Measurements from ENCODE around the gene PLBD2.
A peak's percentile ranks its signal among the peaks of the same experiment; 100 is the strongest.
"Not testable (repeated sequence)": the region's sequence is repeated elsewhere in the genome, so short reads cannot be mapped to it uniquely, and the experiment has no call there.

The PLBD2 gene

GRCh38 chr12:113346353-113346752 lies 12.0 kb upstream of the PLBD2 start:
- no peak for TF ChIP-seq CTCF (IDR thresholded peaks at IDR 0.05; ENCODE audit: low read length, missing control alignments)
- no peak overlapping the region for H3K4me3 ChIP-seq (replicated peaks; ENCODE audit: low read depth, low read length)
- no peak for DNase-seq (ENCODE audit: low read depth)

DNA sequence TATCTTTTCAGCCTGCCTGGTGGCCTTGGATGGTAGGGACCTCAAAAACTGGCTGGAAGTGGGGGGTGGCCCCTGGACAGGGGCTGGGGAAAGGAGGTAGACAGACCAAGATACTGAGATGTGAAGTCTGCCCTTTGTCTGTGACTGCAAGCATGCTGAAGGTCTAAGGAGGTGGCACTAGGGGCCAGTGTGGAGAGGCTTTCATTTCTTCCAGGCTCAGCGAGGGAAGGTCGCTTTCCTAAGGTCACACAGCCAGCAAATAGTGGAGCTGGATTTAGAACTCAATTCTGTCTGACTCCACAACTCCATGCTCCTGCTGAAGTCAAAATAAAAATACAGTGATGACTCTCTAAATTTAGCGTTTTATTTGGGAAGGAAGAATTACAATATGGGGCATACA lies 11.3 kb upstream of the PLBD2 start:
- H3K4me3 ChIP-seq (replicated peaks; ENCODE audit: low read depth, low read length), result no peak overlapping the region
- no peak for TF ChIP-seq CTCF (IDR thresholded peaks at IDR 0.05; ENCODE audit: low read length, missing control alignments)
- DNase-seq (ENCODE audit: low read depth), result no peak

- no peak overlapping the region for H3K4me3 ChIP-seq (replicated peaks; ENCODE audit: low read depth, low read length)
- no peak for DNase-seq (ENCODE audit: low read depth)
- no peak for TF ChIP-seq CTCF (IDR thresholded peaks at IDR 0.05; ENCODE audit: low read length, missing control alignments)
Measured at GRCh38 chr12:113347892-113348291, 10.5 kb upstream of the PLBD2 start.

GRCh38 chr12:113348849-113349536 lies 9.4 kb upstream of the PLBD2 start:
- no peak overlapping the region for H3K4me3 ChIP-seq (replicated peaks; ENCODE audit: low read depth, low read length)
- DNase-seq (ENCODE audit: low read depth), result no peak
- no peak for TF ChIP-seq CTCF (IDR thresholded peaks at IDR 0.05; ENCODE audit: low read length, missing control alignments)

- no peak for DNase-seq (ENCODE audit: low read depth)
- no peak for TF ChIP-seq CTCF (IDR thresholded peaks at IDR 0.05; ENCODE audit: low read length, missing control alignments)
- H3K4me3 ChIP-seq (replicated peaks; ENCODE audit: low read depth, low read length), result no peak overlapping the region
Measured at GRCh38 chr12:113351089-113351488, 7.3 kb upstream of the PLBD2 start.

GRCh38 chr12:113354192-113354591 lies 4.2 kb upstream of the PLBD2 start:
- DNase-seq (ENCODE audit: low read depth); H3K4me3 ChIP-seq (replicated peaks; ENCODE audit: low read depth, low read length): not testable (repeated sequence)

GRCh38 chr12:113359133-113359938 lies 949 bp downstream of the PLBD2 start:
- DNase-seq (ENCODE audit: low read depth), result peak; percentile 36
- no peak for TF ChIP-seq CTCF (IDR thresholded peaks at IDR 0.05; ENCODE audit: low read length, missing control alignments)
- peak overlapping the region; percentile 90 for H3K4me3 ChIP-seq (replicated peaks; ENCODE audit: low read depth, low read length)
